Measurements from ENCODE around the gene TDRD6. TPM values are rescaled to one million over a fixed set of nuclear protein-coding genes. Genes with fewer than 3 reads are reported as not detected.

TDRD6 gene
- total RNA-seq, 6 experiments from 2014 or later, result not detected

- no peak for DNase-seq
- Mint-ChIP-seq H3K36me3 (ENCODE audit: low read depth) (no peaks in the 10 kb centered on the region), H3K4me1 (ENCODE audit: low read depth) (no peaks in the 10 kb centered on the region)
Observed at GRCh38 chr6:46704562-46704961, 16.9 kb downstream of the TDRD6 start.

GRCh38 chr6:46706464-46706863 is 18.8 kb downstream of the TDRD6 start:
- no peak for DNase-seq
- H3K36me3 Mint-ChIP-seq (ENCODE audit: low read depth), result no peaks in the 10 kb centered on the region
- H3K27ac Mint-ChIP-seq, result no peak overlapping the region
- H3K27me3 Mint-ChIP-seq (ENCODE audit: insufficient read depth), result no peaks in the 10 kb centered on the region; the same call in 1 of the 2 replicates
- H3K4me3 Mint-ChIP-seq, result no peak overlapping the region
- TF ChIP-seq CTCF (IDR thresholded peaks at IDR 0.05), result no peak
- H3K9me3 Mint-ChIP-seq, result no peaks in the 10 kb centered on the region; the same call in 1 of the 2 replicates
- H3K4me1 Mint-ChIP-seq (ENCODE audit: low read depth), result no peaks in the 10 kb centered on the region

More at GRCh38 chr6:46704562-46704961, 16.9 kb downstream of the TDRD6 start:
- H3K4me3 Mint-ChIP-seq, result no peak overlapping the region
- no peak overlapping the region for H3K27ac Mint-ChIP-seq
- H3K27me3 Mint-ChIP-seq (ENCODE audit: insufficient read depth), result no peaks in the 10 kb centered on the region; the same call in 1 of the 2 replicates
- TF ChIP-seq CTCF (IDR thresholded peaks at IDR 0.05), result no peak
- no peaks in the 10 kb centered on the region; the same call in 1 of the 2 replicates for H3K9me3 Mint-ChIP-seq

GRCh38 chr6:46711491-46711890 is 23.8 kb downstream of the TDRD6 start:
- no peaks in the 10 kb centered on the region; the same call in 1 of the 2 replicates for H3K9me3 Mint-ChIP-seq
- H3K4me3 Mint-ChIP-seq, result no peak overlapping the region
- no peak for DNase-seq
- no peaks in the 10 kb centered on the region; the same call in 1 of the 2 replicates for H3K27me3 Mint-ChIP-seq (ENCODE audit: insufficient read depth)
- H3K27ac Mint-ChIP-seq, result no peak overlapping the region
- no peaks in the 10 kb centered on the region for H3K36me3 Mint-ChIP-seq (ENCODE audit: low read depth)
- H3K4me1 Mint-ChIP-seq (ENCODE audit: low read depth), result no peaks in the 10 kb centered on the region
- no peak for TF ChIP-seq CTCF (IDR thresholded peaks at IDR 0.05)

- Mint-ChIP-seq H3K4me1 (ENCODE audit: low read depth) (no peaks in the 10 kb centered on the region), H3K27me3 (ENCODE audit: insufficient read depth) (no peaks in the 10 kb centered on the region; the same call in none of the 2 replicates), H3K36me3 (ENCODE audit: low read depth) (no peaks in the 10 kb centered on the region), H3K9me3 (peaks cover 7% of the 10 kb centered on the region; the same call in 1 of the 2 replicates), H3K4me3 (no peak overlapping the region), H3K27ac (no peak overlapping the region)
- no peak for DNase-seq
- TF ChIP-seq CTCF (IDR thresholded peaks at IDR 0.05), result no peak
Observed at GRCh38 chr6:46715141-46715540, 27.5 kb downstream of the TDRD6 start.

- TF ChIP-seq CTCF (IDR thresholded peaks at IDR 0.05), result no peak
- Mint-ChIP-seq H3K27ac (no peak overlapping the region), H3K4me1 (ENCODE audit: low read depth) (no peaks in the 10 kb centered on the region), H3K36me3 (ENCODE audit: low read depth) (no peaks in the 10 kb centered on the region), H3K4me3 (no peak overlapping the region), H3K9me3 (peaks cover 9% of the 10 kb centered on the region; the same call in 1 of the 2 replicates), H3K27me3 (ENCODE audit: insufficient read depth) (peaks cover 2% of the 10 kb centered on the region; the same call in 1 of the 2 replicates)
- no peak for DNase-seq
Observed at GRCh38 chr6:46719099-46719498, 31.4 kb downstream of the TDRD6 start.
